ENCODE measurements around the gene RASGRF2. TPM values are rescaled to one million over a fixed set of nuclear protein-coding genes. Genes with fewer than 3 reads are reported as not detected.

Gene RASGRF2
- total and polyA plus RNA-seq, 7 experiments from 2014 or later = 9.8 to 55.2 (median 30.9) TPM

GRCh38 chr5:80975065-80975464, 14.9 kb downstream of the RASGRF2 start:
- H3K9me3 Mint-ChIP-seq = no peaks in the 10 kb centered on the region
- H3K4me3 ChIP-seq (ENCODE audit: low read length) = no peak overlapping the region
- H3K36me3 Mint-ChIP-seq = peaks cover 0 to 20% (median 5%) of the 10 kb centered on the region in 5 donors
- peak overlapping the region in 5 of 10 donors; percentile 2 to 74 (median 8) for H3K4me3 Mint-ChIP-seq
- H3K27me3 Mint-ChIP-seq = no peaks in the 10 kb centered on the region
- no peak for ATAC-seq
- H3K27me3 ChIP-seq (ENCODE audit: control insufficient read depth in 2 of 2, insufficient read depth in 2 of 2, low read length in 2 of 2) = no peaks in the 10 kb centered on the region
- H3K4me1 Mint-ChIP-seq = peaks cover 22 to 91% (median 84%) of the 10 kb centered on the region in 7 donors
- POLR2A ChIA-PET = interaction anchor here (0.6 to 3.7 kb wide), 4 partner anchors 9 to 32 kb away, joined by 3 to 20 read pairs (median 4); no protein-coding TSS in a partner anchor
- peaks cover 11 to 47% of the 10 kb centered on the region in 2 donors for H3K4me1 ChIP-seq (ENCODE audit: control insufficient read depth in 2 of 2, insufficient read depth in 2 of 2, low read length in 2 of 2)
- DNase-seq = no peak
- H3K27ac ChIP-seq (ENCODE audit: low read depth, low read length) = no peak overlapping the region
- no peaks in the 10 kb centered on the region for H3K9me3 ChIP-seq (ENCODE audit: control insufficient read depth in 2 of 3, low read length in 3 of 3)
- CTCF ChIA-PET = interaction anchor here (0.8 to 1.4 kb wide), 2 partner anchors 35 to 133 kb away, joined by 3 to 4 read pairs; no protein-coding TSS in a partner anchor
- H3K27ac Mint-ChIP-seq = peak overlapping the region in 6 of 9 donors; percentile 20 to 86 (median 52)
- no peaks in the 10 kb centered on the region for H3K36me3 ChIP-seq (ENCODE audit: control insufficient read depth in 2 of 3, insufficient read depth in 3 of 3, low read length in 3 of 3)
- intact Hi-C loops (cut with micrococcal nuclease) = no loop called here

GRCh38 chr5:80976985-80977384, 16.8 kb downstream of the RASGRF2 start:
- intact Hi-C loops (cut with micrococcal nuclease) = no loop called here
- no peak overlapping the region for H3K27ac ChIP-seq (ENCODE audit: low read depth, low read length)
- no peaks in the 10 kb centered on the region for H3K36me3 ChIP-seq (ENCODE audit: control insufficient read depth in 2 of 3, insufficient read depth in 3 of 3, low read length in 3 of 3)
- H3K9me3 Mint-ChIP-seq = no peaks in the 10 kb centered on the region
- H3K36me3 Mint-ChIP-seq = peaks cover 0 to 8% (median 0%) of the 10 kb centered on the region in 5 donors
- DNase-seq (no peak), ATAC-seq (no peak)
- peak overlapping the region in 2 of 10 donors; percentile 7 to 23 for H3K4me3 Mint-ChIP-seq
- peaks cover 14 to 91% (median 82%) of the 10 kb centered on the region in 7 donors for H3K4me1 Mint-ChIP-seq
- ChIA-PET POLR2A (interaction anchor here (0.6 to 3.7 kb wide), 4 partner anchors 10 to 31 kb away, joined by 3 to 20 read pairs (median 4); partner anchors contain the start of gene RASGRF2), CTCF (no interaction called here)
- peaks cover 10 to 37% of the 10 kb centered on the region in 2 donors for H3K4me1 ChIP-seq (ENCODE audit: control insufficient read depth in 2 of 2, insufficient read depth in 2 of 2, low read length in 2 of 2)
- no peak overlapping the region for H3K4me3 ChIP-seq (ENCODE audit: low read length)
- no peaks in the 10 kb centered on the region for H3K27me3 ChIP-seq (ENCODE audit: control insufficient read depth in 2 of 2, insufficient read depth in 2 of 2, low read length in 2 of 2)
- H3K27ac Mint-ChIP-seq = peak overlapping the region in 6 of 9 donors; percentile 9 to 86 (median 63)
- no peaks in the 10 kb centered on the region for H3K9me3 ChIP-seq (ENCODE audit: control insufficient read depth in 2 of 3, low read length in 3 of 3)
- no peaks in the 10 kb centered on the region for H3K27me3 Mint-ChIP-seq

- Mint-ChIP-seq H3K9me3 (no peaks in the 10 kb centered on the region), H3K27me3 (no peaks in the 10 kb centered on the region), H3K4me3 (no peak overlapping the region), H3K36me3 (peaks cover 0 to 11% (median 4%) of the 10 kb centered on the region in 5 donors), H3K27ac (peak overlapping the region in 1 of 9 donors; percentile 56), H3K4me1 (peaks cover 15 to 89% (median 80%) of the 10 kb centered on the region in 7 donors)
- Histone ChIP-seq H3K36me3 (ENCODE audit: control insufficient read depth in 2 of 3, insufficient read depth in 3 of 3, low read length in 3 of 3) (no peaks in the 10 kb centered on the region), H3K4me1 (ENCODE audit: control insufficient read depth in 2 of 2, insufficient read depth in 2 of 2, low read length in 2 of 2) (peaks cover 3 to 34% of the 10 kb centered on the region in 2 donors), H3K27me3 (ENCODE audit: control insufficient read depth in 2 of 2, insufficient read depth in 2 of 2, low read length in 2 of 2) (no peaks in the 10 kb centered on the region), H3K9me3 (ENCODE audit: control insufficient read depth in 2 of 3, low read length in 3 of 3) (no peaks in the 10 kb centered on the region), H3K27ac (ENCODE audit: low read depth, low read length) (no peak overlapping the region), H3K4me3 (ENCODE audit: low read length) (no peak overlapping the region)
- ATAC-seq (no peak), DNase-seq (no peak)
- POLR2A ChIA-PET = interaction anchor here (0.6 to 3.7 kb wide), 4 partner anchors 9 to 25 kb away, joined by 3 to 20 read pairs (median 4); partner anchors contain the start of gene RASGRF2
- CTCF ChIA-PET = no interaction called here
- intact Hi-C loops (cut with micrococcal nuclease) = no loop called here
These were observed 17.6 kb downstream of the RASGRF2 start for GRCh38 chr5:80977764-80978163.

- no peak for DNase-seq
- Histone ChIP-seq H3K9me3 (ENCODE audit: control insufficient read depth in 2 of 3, low read length in 3 of 3) (no peaks in the 10 kb centered on the region), H3K27ac (ENCODE audit: low read depth, low read length) (no peak overlapping the region), H3K27me3 (ENCODE audit: control insufficient read depth in 2 of 2, insufficient read depth in 2 of 2, low read length in 2 of 2) (no peaks in the 10 kb centered on the region), H3K4me1 (ENCODE audit: control insufficient read depth in 2 of 2, insufficient read depth in 2 of 2, low read length in 2 of 2) (peaks cover 0 to 23% of the 10 kb centered on the region in 2 donors), H3K36me3 (ENCODE audit: control insufficient read depth in 2 of 3, insufficient read depth in 3 of 3, low read length in 3 of 3) (no peaks in the 10 kb centered on the region), H3K4me3 (ENCODE audit: low read length) (no peak overlapping the region)
- Mint-ChIP-seq H3K9me3 (no peaks in the 10 kb centered on the region), H3K27ac (peak overlapping the region in 7 of 9 donors; percentile 45 to 81 (median 61)), H3K4me1 (peaks cover 12 to 89% (median 79%) of the 10 kb centered on the region in 7 donors), H3K4me3 (no peak overlapping the region), H3K27me3 (no peaks in the 10 kb centered on the region), H3K36me3 (peaks cover 0 to 12% (median 4%) of the 10 kb centered on the region in 5 donors)
- intact Hi-C loops (cut with micrococcal nuclease) = loop anchor here in 1 of 2 donors (1.0 kb wide), 2 partner anchors 8 to 9 kb away; no protein-coding TSS in a partner anchor
- POLR2A ChIA-PET = interaction anchor here (0.7 to 1.3 kb wide), 2 partner anchors 22 to 28 kb away, joined by 3 to 7 read pairs; no protein-coding TSS in a partner anchor
- ATAC-seq = no peak
- CTCF ChIA-PET = interaction anchor here (0.6 kb wide), 1 partner anchor 1101 kb away, joined by 3 read pairs; no protein-coding TSS in a partner anchor
These were observed 18.7 kb downstream of the RASGRF2 start for GRCh38 chr5:80978772-80979317.

GRCh38 chr5:80982093-80982492, 21.9 kb downstream of the RASGRF2 start:
- Histone ChIP-seq H3K4me3 (ENCODE audit: low read length) (no peak overlapping the region), H3K9me3 (ENCODE audit: control insufficient read depth in 2 of 3, low read length in 3 of 3) (no peaks in the 10 kb centered on the region), H3K27ac (ENCODE audit: low read depth, low read length) (peak overlapping the region; percentile 42), H3K4me1 (ENCODE audit: control insufficient read depth in 2 of 2, insufficient read depth in 2 of 2, low read length in 2 of 2) (peaks cover 3 to 22% of the 10 kb centered on the region in 2 donors), H3K27me3 (ENCODE audit: control insufficient read depth in 2 of 2, insufficient read depth in 2 of 2, low read length in 2 of 2) (no peaks in the 10 kb centered on the region), H3K36me3 (ENCODE audit: control insufficient read depth in 2 of 3, insufficient read depth in 3 of 3, low read length in 3 of 3) (no peaks in the 10 kb centered on the region)
- DNase-seq = no peak
- Mint-ChIP-seq H3K4me1 (peaks cover 27 to 92% (median 78%) of the 10 kb centered on the region in 7 donors), H3K27ac (peak overlapping the region in 6 of 9 donors; percentile 5 to 77 (median 56)), H3K27me3 (no peaks in the 10 kb centered on the region), H3K4me3 (peak overlapping the region in 1 of 10 donors; percentile 8), H3K9me3 (no peaks in the 10 kb centered on the region), H3K36me3 (peaks cover 0 to 12% (median 4%) of the 10 kb centered on the region in 5 donors)
- ATAC-seq = no peak
- intact Hi-C loops (cut with micrococcal nuclease) = no loop called here
- CTCF ChIA-PET = no interaction called here
- POLR2A ChIA-PET = no interaction called here

- DNase-seq (peak in 1 of 9 donors; percentile 11), ATAC-seq (peak; percentile 42)
- peak overlapping the region in 7 of 10 donors; percentile 2 to 46 (median 30) for H3K4me3 Mint-ChIP-seq
- H3K9me3 Mint-ChIP-seq = no peaks in the 10 kb centered on the region
- ChIA-PET POLR2A (interaction anchor here (0.7 to 2.7 kb wide), 4 partner anchors 9 to 14 kb away, joined by 3 to 20 read pairs (median 4); no protein-coding TSS in a partner anchor), CTCF (no interaction called here)
- Histone ChIP-seq H3K9me3 (ENCODE audit: control insufficient read depth in 2 of 3, low read length in 3 of 3) (no peaks in the 10 kb centered on the region), H3K27ac (ENCODE audit: low read depth, low read length) (peak overlapping the region; percentile 36), H3K36me3 (ENCODE audit: control insufficient read depth in 2 of 3, insufficient read depth in 3 of 3, low read length in 3 of 3) (no peaks in the 10 kb centered on the region), H3K27me3 (ENCODE audit: control insufficient read depth in 2 of 2, insufficient read depth in 2 of 2, low read length in 2 of 2) (no peaks in the 10 kb centered on the region), H3K4me3 (ENCODE audit: low read length) (no peak overlapping the region), H3K4me1 (ENCODE audit: control insufficient read depth in 2 of 2, insufficient read depth in 2 of 2, low read length in 2 of 2) (peaks cover 3 to 38% of the 10 kb centered on the region in 2 donors)
- H3K27ac Mint-ChIP-seq = peak overlapping the region in 7 of 9 donors; percentile 6 to 83 (median 69)
- intact Hi-C loops (cut with micrococcal nuclease) = no loop called here
- H3K4me1 Mint-ChIP-seq = peaks cover 36 to 91% (median 85%) of the 10 kb centered on the region in 7 donors
- peaks cover 0 to 18% (median 4%) of the 10 kb centered on the region in 5 donors for H3K36me3 Mint-ChIP-seq
- H3K27me3 Mint-ChIP-seq = no peaks in the 10 kb centered on the region
These were observed 25.6 kb downstream of the RASGRF2 start for GRCh38 chr5:80985600-80986228.

Data from naive thymus-derived CD4-positive, alpha-beta T cell (primary cell).